Measurements from ENCODE around the gene BMP8A. TPM values are rescaled to one million over a fixed set of nuclear protein-coding genes. Genes with fewer than 3 reads are reported as not detected.

The BMP8A gene
- total and polyA plus RNA-seq, 10 of the 15 experiments (the other 5 are each of a cell fraction or from before 2014, with no cell fraction given) = not detected

DNA sequence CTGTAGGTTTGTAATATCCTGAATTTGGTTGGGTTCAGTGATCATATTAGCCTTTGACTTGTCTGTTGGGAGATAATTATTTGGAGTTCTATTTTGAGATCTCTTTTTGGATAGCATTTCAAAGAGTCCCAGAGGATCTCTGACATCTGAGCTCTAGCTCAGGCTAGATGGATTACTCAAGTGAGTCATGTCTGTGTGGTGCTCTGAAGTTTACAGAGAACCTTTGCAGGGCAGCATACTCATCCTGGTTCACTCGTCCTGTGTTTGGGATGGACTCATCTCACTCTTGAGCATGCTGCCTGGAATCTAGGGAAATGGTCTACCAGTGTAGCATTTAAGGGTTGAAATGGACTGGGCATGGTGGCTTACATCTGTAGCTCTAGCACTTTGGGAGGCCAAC lies 29.4 kb upstream of the BMP8A start:
- SMC1A ChIA-PET (ENCODE audit: uncharacterized antibody, unreplicated experiment) = interaction anchor here (0.6 kb wide), 1 partner anchor 108 kb away, joined by 3 read pairs; no protein-coding TSS in a partner anchor
- Histone ChIP-seq H2AFZ (ENCODE audit: control insufficient read depth, low read depth, low read length) (no peak overlapping the region), H3K4me1 (ENCODE audit: control insufficient read depth, insufficient read depth, low read length) (no peaks in the 10 kb centered on the region), H3K79me2 (ENCODE audit: control insufficient read depth, insufficient read depth, low read length) (no peaks in the 10 kb centered on the region), H3K9ac (ENCODE audit: control insufficient read depth, insufficient read depth, low read length) (no peak overlapping the region), H3K27me3 (replicated peaks in 1 of 2; ENCODE audit: control insufficient read depth in 2 of 2, insufficient read depth in 2 of 2, low read length in 1 of 2) (no peaks in the 10 kb centered on the region), H3K9me3 (replicated peaks; ENCODE audit: control insufficient read depth, insufficient read depth, low read length) (no peaks in the 10 kb centered on the region), H3K4me3 (no peak overlapping the region), H3K4me2 (ENCODE audit: control insufficient read depth, insufficient read depth) (no peak overlapping the region), H3K27ac (ENCODE audit: control insufficient read depth, insufficient read depth) (no peak overlapping the region), H4K20me1 (ENCODE audit: control insufficient read depth, insufficient read depth) (no peaks in the 10 kb centered on the region), H3K36me3 (ENCODE audit: control insufficient read depth in 2 of 2, insufficient read depth in 2 of 2, low read length in 1 of 2) (peaks cover 19 to 55% of the 10 kb centered on the region in 2 experiments)
- DNase-seq (ENCODE audit: low read depth, low spot score) = no peak
- intact Hi-C loops (cut with micrococcal nuclease; ENCODE audit: unreplicated experiment) = loop anchor here (10.0 kb wide), 1 partner anchor 263 kb away; no protein-coding TSS in a partner anchor
- ATAC-seq = no peak
- no peak for FAIRE-seq
- WGBS (ENCODE audit: insufficient coverage, insufficient replicate concordance, low lambda C conversion rate, missing lambda C conversion rate) = 100% methylated on average over 1 of the region's 1 CpG
- in situ Hi-C loops (cut with MboI) = no loop called here
- CTCF ChIA-PET = interaction anchor here (0.6 kb wide), 1 partner anchor 89 kb away, joined by 3 read pairs; no protein-coding TSS in a partner anchor
- POLR2A ChIA-PET = no interaction called here
- RAD21 ChIA-PET (ENCODE audit: unreplicated experiment) = no interaction called here
- no TSS peak for BruUV-seq (replicated peaks)
- TF ChIP-seq HDAC6 (IDR thresholded peaks at IDR 0.05; ENCODE audit: unreplicated experiment) (no peak), SUPT20H (IDR thresholded peaks at IDR 0.05; ENCODE audit: borderline replicate concordance, control insufficient read depth, low read depth, low read length) (no peak), STAT1 (conservative IDR thresholded peaks at IDR 0.05) (no peak), POLR2A (IDR thresholded peaks at IDR 0.05; ENCODE audit: low read depth, low read length) (no peak), KDM1A (IDR thresholded peaks at IDR 0.05; ENCODE audit: borderline replicate concordance) (no peak), MYC (IDR thresholded peaks at IDR 0.05; ENCODE audit: insufficient read depth, insufficient read length, insufficient replicate concordance, low read length, severe bottlenecking) (no peak), GATAD2B (conservative IDR thresholded peaks at IDR 0.05; ENCODE audit: low read depth) (no peak), TCF12 (IDR thresholded peaks at IDR 0.05; ENCODE audit: low read depth, low read length) (no peak), SRF (IDR thresholded peaks at IDR 0.05; ENCODE audit: low read depth in 2 of 2, low read length in 2 of 2) (no peak), JUND (IDR thresholded peaks at IDR 0.05; ENCODE audit: low read depth, low read length) (no peak), ETV6 (conservative IDR thresholded peaks at IDR 0.05 in 1 of 2, IDR thresholded peaks at IDR 0.05 in 1 of 2; ENCODE audit: borderline replicate concordance in 1 of 2, low read depth in 1 of 2) (no peak), RUNX3 (IDR thresholded peaks at IDR 0.05; ENCODE audit: low read length) (no peak), NBN (IDR thresholded peaks at IDR 0.05) (no peak)
- TF ChIP-seq, protein P1, sequence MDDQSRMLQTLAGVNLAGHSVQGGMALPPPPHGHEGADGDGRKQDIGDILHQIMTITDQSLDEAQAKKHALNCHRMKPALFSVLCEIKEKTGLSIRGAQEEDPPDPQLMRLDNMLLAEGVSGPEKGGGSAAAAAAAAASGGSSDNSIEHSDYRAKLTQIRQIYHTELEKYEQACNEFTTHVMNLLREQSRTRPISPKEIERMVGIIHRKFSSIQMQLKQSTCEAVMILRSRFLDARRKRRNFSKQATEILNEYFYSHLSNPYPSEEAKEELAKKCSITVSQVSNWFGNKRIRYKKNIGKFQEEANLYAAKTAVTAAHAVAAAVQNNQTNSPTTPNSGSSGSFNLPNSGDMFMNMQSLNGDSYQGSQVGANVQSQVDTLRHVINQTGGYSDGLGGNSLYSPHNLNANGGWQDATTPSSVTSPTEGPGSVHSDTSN (IDR thresholded peaks at IDR 0.05; ENCODE audit: insufficient replicate concordance, low read depth, low read length) = no peak
- TF ChIP-seq, protein P2, sequence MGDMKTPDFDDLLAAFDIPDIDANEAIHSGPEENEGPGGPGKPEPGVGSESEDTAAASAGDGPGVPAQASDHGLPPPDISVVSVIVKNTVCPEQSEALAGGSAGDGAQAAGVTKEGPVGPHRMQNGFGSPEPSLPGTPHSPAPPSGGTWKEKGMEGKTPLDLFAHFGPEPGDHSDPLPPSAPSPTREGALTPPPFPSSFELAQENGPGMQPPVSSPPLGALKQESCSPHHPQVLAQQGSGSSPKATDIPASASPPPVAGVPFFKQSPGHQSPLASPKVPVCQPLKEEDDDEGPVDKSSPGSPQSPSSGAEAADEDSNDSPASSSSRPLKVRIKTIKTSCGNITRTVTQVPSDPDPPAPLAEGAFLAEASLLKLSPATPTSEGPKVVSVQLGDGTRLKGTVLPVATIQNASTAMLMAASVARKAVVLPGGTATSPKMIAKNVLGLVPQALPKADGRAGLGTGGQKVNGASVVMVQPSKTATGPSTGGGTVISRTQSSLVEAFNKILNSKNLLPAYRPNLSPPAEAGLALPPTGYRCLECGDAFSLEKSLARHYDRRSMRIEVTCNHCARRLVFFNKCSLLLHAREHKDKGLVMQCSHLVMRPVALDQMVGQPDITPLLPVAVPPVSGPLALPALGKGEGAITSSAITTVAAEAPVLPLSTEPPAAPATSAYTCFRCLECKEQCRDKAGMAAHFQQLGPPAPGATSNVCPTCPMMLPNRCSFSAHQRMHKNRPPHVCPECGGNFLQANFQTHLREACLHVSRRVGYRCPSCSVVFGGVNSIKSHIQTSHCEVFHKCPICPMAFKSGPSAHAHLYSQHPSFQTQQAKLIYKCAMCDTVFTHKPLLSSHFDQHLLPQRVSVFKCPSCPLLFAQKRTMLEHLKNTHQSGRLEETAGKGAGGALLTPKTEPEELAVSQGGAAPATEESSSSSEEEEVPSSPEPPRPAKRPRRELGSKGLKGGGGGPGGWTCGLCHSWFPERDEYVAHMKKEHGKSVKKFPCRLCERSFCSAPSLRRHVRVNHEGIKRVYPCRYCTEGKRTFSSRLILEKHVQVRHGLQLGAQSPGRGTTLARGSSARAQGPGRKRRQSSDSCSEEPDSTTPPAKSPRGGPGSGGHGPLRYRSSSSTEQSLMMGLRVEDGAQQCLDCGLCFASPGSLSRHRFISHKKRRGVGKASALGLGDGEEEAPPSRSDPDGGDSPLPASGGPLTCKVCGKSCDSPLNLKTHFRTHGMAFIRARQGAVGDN (IDR thresholded peaks at IDR 0.05) = no peak
- TF ChIP-seq, protein P3, sequence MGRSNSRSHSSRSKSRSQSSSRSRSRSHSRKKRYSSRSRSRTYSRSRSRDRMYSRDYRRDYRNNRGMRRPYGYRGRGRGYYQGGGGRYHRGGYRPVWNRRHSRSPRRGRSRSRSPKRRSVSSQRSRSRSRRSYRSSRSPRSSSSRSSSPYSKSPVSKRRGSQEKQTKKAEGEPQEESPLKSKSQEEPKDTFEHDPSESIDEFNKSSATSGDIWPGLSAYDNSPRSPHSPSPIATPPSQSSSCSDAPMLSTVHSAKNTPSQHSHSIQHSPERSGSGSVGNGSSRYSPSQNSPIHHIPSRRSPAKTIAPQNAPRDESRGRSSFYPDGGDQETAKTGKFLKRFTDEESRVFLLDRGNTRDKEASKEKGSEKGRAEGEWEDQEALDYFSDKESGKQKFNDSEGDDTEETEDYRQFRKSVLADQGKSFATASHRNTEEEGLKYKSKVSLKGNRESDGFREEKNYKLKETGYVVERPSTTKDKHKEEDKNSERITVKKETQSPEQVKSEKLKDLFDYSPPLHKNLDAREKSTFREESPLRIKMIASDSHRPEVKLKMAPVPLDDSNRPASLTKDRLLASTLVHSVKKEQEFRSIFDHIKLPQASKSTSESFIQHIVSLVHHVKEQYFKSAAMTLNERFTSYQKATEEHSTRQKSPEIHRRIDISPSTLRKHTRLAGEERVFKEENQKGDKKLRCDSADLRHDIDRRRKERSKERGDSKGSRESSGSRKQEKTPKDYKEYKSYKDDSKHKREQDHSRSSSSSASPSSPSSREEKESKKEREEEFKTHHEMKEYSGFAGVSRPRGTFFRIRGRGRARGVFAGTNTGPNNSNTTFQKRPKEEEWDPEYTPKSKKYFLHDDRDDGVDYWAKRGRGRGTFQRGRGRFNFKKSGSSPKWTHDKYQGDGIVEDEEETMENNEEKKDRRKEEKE (IDR thresholded peaks at IDR 0.05) = no peak

Measured in GM12878 (cell line).